Measurements from ENCODE around the gene SCN10A.

The SCN10A gene

GRCh38 chr3:38698760-38699159, 117.3 kb downstream of the SCN10A start:
- TF ChIP-seq PPARA (CRISPR knock-in tag; IDR thresholded peaks at IDR 0.05; ENCODE audit: borderline replicate concordance): no peak
- no peak for TF ChIP-seq TOX (CRISPR knock-in tag; IDR thresholded peaks at IDR 0.05; ENCODE audit: borderline replicate concordance)
- TF ChIP-seq SNAI2 (CRISPR knock-in tag; IDR thresholded peaks at IDR 0.05): no peak
- no peak for TF ChIP-seq ARNTL (CRISPR knock-in tag; IDR thresholded peaks at IDR 0.05; ENCODE audit: borderline replicate concordance, low read depth)
- no peak for ATAC-seq

GRCh38 chr3:38698061-38698460, 118.0 kb downstream of the SCN10A start:
- no peak for ATAC-seq
- TF ChIP-seq ZNF565 (CRISPR knock-in tag; conservative IDR thresholded peaks at IDR 0.05; ENCODE audit: low read depth) (no peak), TOX (CRISPR knock-in tag; IDR thresholded peaks at IDR 0.05; ENCODE audit: borderline replicate concordance) (no peak), BACH2 (CRISPR knock-in tag; IDR thresholded peaks at IDR 0.05; ENCODE audit: borderline replicate concordance) (no peak), ARNTL (CRISPR knock-in tag; IDR thresholded peaks at IDR 0.05; ENCODE audit: borderline replicate concordance, low read depth) (no peak)

GRCh38 chr3:38696034-38696433, 120.0 kb downstream of the SCN10A start:
- TF ChIP-seq TOX (CRISPR knock-in tag; IDR thresholded peaks at IDR 0.05; ENCODE audit: borderline replicate concordance) (no peak), TCF4 (CRISPR knock-in tag; IDR thresholded peaks at IDR 0.05; ENCODE audit: borderline replicate concordance) (peak; percentile 49; the same call in 1 of the 2 replicates)
- ATAC-seq: no peak

- ATAC-seq: no peak
- TF ChIP-seq OSR1 (CRISPR knock-in tag; IDR thresholded peaks at IDR 0.05) (no peak), TCF4 (CRISPR knock-in tag; IDR thresholded peaks at IDR 0.05; ENCODE audit: borderline replicate concordance) (no peak)
Measured at GRCh38 chr3:38690185-38690584, 125.8 kb downstream of the SCN10A start.

GRCh38 chr3:38689774-38690173, 126.2 kb downstream of the SCN10A start:
- no peak for ATAC-seq
- TF ChIP-seq ZFP30 (CRISPR knock-in tag; IDR thresholded peaks at IDR 0.05): no peak
- TF ChIP-seq ZNF8 (CRISPR knock-in tag; IDR thresholded peaks at IDR 0.05): no peak
- no peak for TF ChIP-seq GLIS3 (CRISPR knock-in tag; IDR thresholded peaks at IDR 0.05)
- no peak for TF ChIP-seq PATZ1 (CRISPR knock-in tag; IDR thresholded peaks at IDR 0.05; ENCODE audit: borderline replicate concordance)
- TF ChIP-seq ZNF565 (CRISPR knock-in tag; conservative IDR thresholded peaks at IDR 0.05; ENCODE audit: low read depth): no peak
- no peak for TF ChIP-seq CREB5 (CRISPR knock-in tag; IDR thresholded peaks at IDR 0.05; ENCODE audit: low read depth)
- no peak for TF ChIP-seq POU6F1 (CRISPR knock-in tag; IDR thresholded peaks at IDR 0.05; ENCODE audit: borderline replicate concordance, low read depth)
- TF ChIP-seq TSHZ2 (CRISPR knock-in tag; IDR thresholded peaks at IDR 0.05): no peak
- TF ChIP-seq OSR1 (CRISPR knock-in tag; IDR thresholded peaks at IDR 0.05): no peak
- no peak for TF ChIP-seq CSRNP3 (CRISPR knock-in tag; IDR thresholded peaks at IDR 0.05)
- TF ChIP-seq SNAI2 (CRISPR knock-in tag; IDR thresholded peaks at IDR 0.05): no peak
- TF ChIP-seq TCF4 (CRISPR knock-in tag; IDR thresholded peaks at IDR 0.05; ENCODE audit: borderline replicate concordance): no peak
- TF ChIP-seq CSDC2 (CRISPR knock-in tag; IDR thresholded peaks at IDR 0.05): no peak
- TF ChIP-seq PPARA (CRISPR knock-in tag; IDR thresholded peaks at IDR 0.05; ENCODE audit: borderline replicate concordance): no peak
- TF ChIP-seq RARB (CRISPR knock-in tag; IDR thresholded peaks at IDR 0.05): no peak

Data from SK-N-SH treated with all-trans-retinoic acid at 6 μM for 48 hours (cell line).